ENCODE results near the gene KRTAP10-12. TPM values are rescaled to one million over a fixed set of nuclear protein-coding genes. Genes with fewer than 3 reads are reported as not detected.

Gene KRTAP10-12
- total and polyA plus RNA-seq, 2 of the 13 experiments (the other 11 are each of a cell fraction or from before 2014, with no cell fraction given): not detected

DNA sequence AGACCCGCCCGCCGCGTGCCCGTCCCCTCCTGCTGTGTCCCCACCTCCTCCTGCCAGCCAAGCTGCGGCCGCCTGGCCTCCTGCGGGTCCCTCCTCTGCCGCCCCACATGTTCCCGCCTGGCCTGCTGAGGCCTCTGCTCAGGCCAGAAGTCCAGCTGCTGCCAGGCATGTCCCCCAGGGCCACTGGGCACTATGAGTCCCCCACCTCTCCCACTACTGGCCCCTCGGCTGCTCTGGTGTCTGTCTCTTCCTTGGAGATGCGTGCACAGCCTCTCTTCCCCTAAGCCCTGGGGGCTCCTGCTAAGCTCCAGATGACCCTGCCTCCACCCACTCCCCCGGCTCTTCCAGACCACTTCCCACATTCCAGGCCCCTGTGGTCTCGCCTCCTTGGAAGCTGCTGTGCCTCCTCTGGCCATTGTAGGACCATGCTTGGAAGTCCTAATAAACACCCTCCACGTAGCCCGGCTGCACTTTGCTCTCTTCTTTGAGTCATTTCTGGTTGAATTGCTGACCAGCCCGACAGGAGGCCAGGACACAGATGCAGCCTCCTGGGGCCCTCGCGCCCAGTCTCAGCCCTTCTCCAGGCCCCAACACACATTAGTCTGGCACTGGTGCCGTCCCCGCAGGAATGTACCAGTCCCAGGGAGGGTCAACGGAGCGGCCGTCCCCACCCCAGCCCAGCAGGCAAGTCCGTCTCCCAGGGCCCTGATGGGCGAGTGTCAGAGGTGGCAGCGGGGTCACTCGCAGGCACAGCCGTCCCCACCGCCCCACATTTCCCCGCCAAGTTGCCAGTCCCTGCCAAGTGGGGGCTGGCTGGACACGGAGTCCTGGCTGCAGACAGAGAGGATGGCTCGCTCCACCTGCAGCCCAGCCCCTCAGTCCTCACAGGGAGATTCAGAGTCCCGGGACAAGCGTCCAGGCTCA is 1.1 kb downstream of the KRTAP10-12 start (continued):
- TF ChIP-seq, protein P1, sequence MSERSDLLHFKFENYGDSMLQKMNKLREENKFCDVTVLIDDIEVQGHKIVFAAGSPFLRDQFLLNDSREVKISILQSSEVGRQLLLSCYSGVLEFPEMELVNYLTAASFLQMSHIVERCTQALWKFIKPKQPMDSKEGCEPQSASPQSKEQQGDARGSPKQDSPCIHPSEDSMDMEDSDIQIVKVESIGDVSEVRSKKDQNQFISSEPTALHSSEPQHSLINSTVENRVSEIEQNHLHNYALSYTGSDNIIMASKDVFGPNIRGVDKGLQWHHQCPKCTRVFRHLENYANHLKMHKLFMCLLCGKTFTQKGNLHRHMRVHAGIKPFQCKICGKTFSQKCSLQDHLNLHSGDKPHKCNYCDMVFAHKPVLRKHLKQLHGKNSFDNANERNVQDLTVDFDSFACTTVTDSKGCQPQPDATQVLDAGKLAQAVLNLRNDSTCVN (CRISPR knock-in tag; IDR thresholded peaks at IDR 0.05; ENCODE audit: borderline replicate concordance): 0 out of 2 replicates have a peak, but pooled peaks have one; percentile 13
- TF ChIP-seq, protein P2, sequence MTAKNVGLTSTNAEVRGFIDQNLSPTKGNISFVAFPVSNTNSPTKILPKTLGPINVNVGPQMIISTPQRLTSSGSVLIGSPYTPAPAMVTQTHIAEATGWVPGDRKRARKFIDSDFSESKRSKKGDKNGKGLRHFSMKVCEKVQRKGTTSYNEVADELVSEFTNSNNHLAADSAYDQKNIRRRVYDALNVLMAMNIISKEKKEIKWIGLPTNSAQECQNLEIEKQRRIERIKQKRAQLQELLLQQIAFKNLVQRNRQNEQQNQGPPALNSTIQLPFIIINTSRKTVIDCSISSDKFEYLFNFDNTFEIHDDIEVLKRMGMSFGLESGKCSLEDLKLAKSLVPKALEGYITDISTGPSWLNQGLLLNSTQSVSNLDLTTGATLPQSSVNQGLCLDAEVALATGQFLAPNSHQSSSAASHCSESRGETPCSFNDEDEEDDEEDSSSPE (CRISPR knock-in tag; IDR thresholded peaks at IDR 0.05): peak; percentile 47; the same call in 1 of the 2 replicates
- TF ChIP-seq ZNF772 (CRISPR knock-in tag; IDR thresholded peaks at IDR 0.05) (0 out of 2 replicates have a peak, but pooled peaks have one; percentile 57), ZNF333 (CRISPR knock-in tag; IDR thresholded peaks at IDR 0.05; ENCODE audit: borderline replicate concordance) (0 out of 2 replicates have a peak, but pooled peaks have one; percentile 6), ZMYM3 (CRISPR knock-in tag; IDR thresholded peaks at IDR 0.05) (peak; percentile 76), SAP130 (CRISPR knock-in tag; IDR thresholded peaks at IDR 0.05; ENCODE audit: low read depth) (peak; percentile 64), SRSF1 (optimal IDR thresholded peaks at IDR 0.05; ENCODE audit: low read depth, low read length) (no peak), ZBTB20 (CRISPR knock-in tag; IDR thresholded peaks at IDR 0.05; ENCODE audit: borderline replicate concordance, low read depth) (0 out of 2 replicates have a peak, but pooled peaks have one; percentile 14)
- TF ChIP-seq, protein P3, sequence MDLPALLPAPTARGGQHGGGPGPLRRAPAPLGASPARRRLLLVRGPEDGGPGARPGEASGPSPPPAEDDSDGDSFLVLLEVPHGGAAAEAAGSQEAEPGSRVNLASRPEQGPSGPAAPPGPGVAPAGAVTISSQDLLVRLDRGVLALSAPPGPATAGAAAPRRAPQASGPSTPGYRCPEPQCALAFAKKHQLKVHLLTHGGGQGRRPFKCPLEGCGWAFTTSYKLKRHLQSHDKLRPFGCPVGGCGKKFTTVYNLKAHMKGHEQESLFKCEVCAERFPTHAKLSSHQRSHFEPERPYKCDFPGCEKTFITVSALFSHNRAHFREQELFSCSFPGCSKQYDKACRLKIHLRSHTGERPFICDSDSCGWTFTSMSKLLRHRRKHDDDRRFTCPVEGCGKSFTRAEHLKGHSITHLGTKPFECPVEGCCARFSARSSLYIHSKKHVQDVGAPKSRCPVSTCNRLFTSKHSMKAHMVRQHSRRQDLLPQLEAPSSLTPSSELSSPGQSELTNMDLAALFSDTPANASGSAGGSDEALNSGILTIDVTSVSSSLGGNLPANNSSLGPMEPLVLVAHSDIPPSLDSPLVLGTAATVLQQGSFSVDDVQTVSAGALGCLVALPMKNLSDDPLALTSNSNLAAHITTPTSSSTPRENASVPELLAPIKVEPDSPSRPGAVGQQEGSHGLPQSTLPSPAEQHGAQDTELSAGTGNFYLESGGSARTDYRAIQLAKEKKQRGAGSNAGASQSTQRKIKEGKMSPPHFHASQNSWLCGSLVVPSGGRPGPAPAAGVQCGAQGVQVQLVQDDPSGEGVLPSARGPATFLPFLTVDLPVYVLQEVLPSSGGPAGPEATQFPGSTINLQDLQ (CRISPR knock-in tag; IDR thresholded peaks at IDR 0.05): no peak
- TF ChIP-seq, protein P4, sequence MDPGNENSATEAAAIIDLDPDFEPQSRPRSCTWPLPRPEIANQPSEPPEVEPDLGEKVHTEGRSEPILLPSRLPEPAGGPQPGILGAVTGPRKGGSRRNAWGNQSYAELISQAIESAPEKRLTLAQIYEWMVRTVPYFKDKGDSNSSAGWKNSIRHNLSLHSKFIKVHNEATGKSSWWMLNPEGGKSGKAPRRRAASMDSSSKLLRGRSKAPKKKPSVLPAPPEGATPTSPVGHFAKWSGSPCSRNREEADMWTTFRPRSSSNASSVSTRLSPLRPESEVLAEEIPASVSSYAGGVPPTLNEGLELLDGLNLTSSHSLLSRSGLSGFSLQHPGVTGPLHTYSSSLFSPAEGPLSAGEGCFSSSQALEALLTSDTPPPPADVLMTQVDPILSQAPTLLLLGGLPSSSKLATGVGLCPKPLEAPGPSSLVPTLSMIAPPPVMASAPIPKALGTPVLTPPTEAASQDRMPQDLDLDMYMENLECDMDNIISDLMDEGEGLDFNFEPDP (CRISPR knock-in tag; conservative IDR thresholded peaks at IDR 0.05): no peak
- TF ChIP-seq, protein P5, sequence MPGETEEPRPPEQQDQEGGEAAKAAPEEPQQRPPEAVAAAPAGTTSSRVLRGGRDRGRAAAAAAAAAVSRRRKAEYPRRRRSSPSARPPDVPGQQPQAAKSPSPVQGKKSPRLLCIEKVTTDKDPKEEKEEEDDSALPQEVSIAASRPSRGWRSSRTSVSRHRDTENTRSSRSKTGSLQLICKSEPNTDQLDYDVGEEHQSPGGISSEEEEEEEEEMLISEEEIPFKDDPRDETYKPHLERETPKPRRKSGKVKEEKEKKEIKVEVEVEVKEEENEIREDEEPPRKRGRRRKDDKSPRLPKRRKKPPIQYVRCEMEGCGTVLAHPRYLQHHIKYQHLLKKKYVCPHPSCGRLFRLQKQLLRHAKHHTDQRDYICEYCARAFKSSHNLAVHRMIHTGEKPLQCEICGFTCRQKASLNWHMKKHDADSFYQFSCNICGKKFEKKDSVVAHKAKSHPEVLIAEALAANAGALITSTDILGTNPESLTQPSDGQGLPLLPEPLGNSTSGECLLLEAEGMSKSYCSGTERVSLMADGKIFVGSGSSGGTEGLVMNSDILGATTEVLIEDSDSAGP (CRISPR knock-in tag; IDR thresholded peaks at IDR 0.05; ENCODE audit: borderline replicate concordance): peak; percentile 37; the same call in 1 of the 2 replicates
- TF ChIP-seq, protein P6, sequence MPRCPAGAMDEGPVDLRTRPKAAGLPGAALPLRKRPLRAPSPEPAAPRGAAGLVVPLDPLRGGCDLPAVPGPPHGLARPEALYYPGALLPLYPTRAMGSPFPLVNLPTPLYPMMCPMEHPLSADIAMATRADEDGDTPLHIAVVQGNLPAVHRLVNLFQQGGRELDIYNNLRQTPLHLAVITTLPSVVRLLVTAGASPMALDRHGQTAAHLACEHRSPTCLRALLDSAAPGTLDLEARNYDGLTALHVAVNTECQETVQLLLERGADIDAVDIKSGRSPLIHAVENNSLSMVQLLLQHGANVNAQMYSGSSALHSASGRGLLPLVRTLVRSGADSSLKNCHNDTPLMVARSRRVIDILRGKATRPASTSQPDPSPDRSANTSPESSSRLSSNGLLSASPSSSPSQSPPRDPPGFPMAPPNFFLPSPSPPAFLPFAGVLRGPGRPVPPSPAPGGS (CRISPR knock-in tag; IDR thresholded peaks at IDR 0.05): 0 out of 2 replicates have a peak, but pooled peaks have one; percentile 18
